Measurements from ENCODE around the gene NR2F1.

- no peak for TF ChIP-seq EZH2 (IDR thresholded peaks at IDR 0.05)
- TF ChIP-seq POLR2AphosphoS5 (IDR thresholded peaks at IDR 0.05; ENCODE audit: borderline replicate concordance, low read depth, low read length), result no peak
- no peak for TF ChIP-seq FOXP2 (optimal IDR thresholded peaks at IDR 0.05; ENCODE audit: control extremely low read depth, extremely low read length, insufficient read depth)
Measured at GRCh38 chr5:93606382-93606752, 23.3 kb downstream of the NR2F1 start.
